Adrenal gland (tissue), 5 donors: Measurements from ENCODE around the gene C1QTNF2.

Source experiments
- CTCF ChIP-seq, 6 experiments: fragments of 450-650 bp in 4 of 6; fragments of 200-600 bp in 2 of 6; sonication (generic) in 1 of 6; IDR thresholded peaks; 1 replicate in 5 of 6; 2 replicates in 1 of 6; pipeline versions ENCODE4 v1.5.1 to v1.8.0; 2016 to 2021; ENCODE audit warnings: antibody characterized with exemption in 6 of 6, mild to moderate bottlenecking in 2 of 6, moderate library complexity in 1 of 6
- POLR2A ChIP-seq, 2 donors: fragments of 450-650 bp; IDR thresholded peaks; one replicate each; pipeline ENCODE4 v1.6.1; 2017; ENCODE audit warnings: antibody characterized with exemption in 2 of 2, mild to moderate bottlenecking in 2 of 2, moderate library complexity in 1 of 2
- donor health status: DM: no; HTN: no; CAD: no.

GRCh38 chr5:160387445-160387844, 17.0 kb upstream of the C1QTNF2 start:
- TF ChIP-seq CTCF (IDR thresholded peaks at IDR 0.05) (no peak), POLR2A (IDR thresholded peaks at IDR 0.05) (no peak)
